ENCODE results near the gene SERPIND1.

SERPIND1 gene

GRCh38 chr22:20758688-20759087, 15.2 kb upstream of the SERPIND1 start:
- no peak for DNase-seq (ENCODE audit: low spot score)
- in situ Hi-C loops (cut with MboI; ENCODE audit: low sequenced_read_pairs, unreplicated experiment), result no loop called here
- TF ChIP-seq CTCF (IDR thresholded peaks at IDR 0.05; ENCODE audit: borderline replicate concordance, control extremely low read depth, extremely low read depth, insufficient read depth, missing control alignments), result no peak

- no peak for DNase-seq (ENCODE audit: low spot score)
- no peak for TF ChIP-seq CTCF (IDR thresholded peaks at IDR 0.05; ENCODE audit: borderline replicate concordance, control extremely low read depth, extremely low read depth, insufficient read depth, missing control alignments)
- in situ Hi-C loops (cut with MboI; ENCODE audit: low sequenced_read_pairs, unreplicated experiment), result no loop called here
Measured at GRCh38 chr22:20760084-20760483, 13.8 kb upstream of the SERPIND1 start.

- TF ChIP-seq CTCF (IDR thresholded peaks at IDR 0.05; ENCODE audit: borderline replicate concordance, control extremely low read depth, extremely low read depth, insufficient read depth, missing control alignments), result no peak
- in situ Hi-C loops (cut with MboI; ENCODE audit: low sequenced_read_pairs, unreplicated experiment), result no loop called here
- no peak for DNase-seq (ENCODE audit: low spot score)
Measured at GRCh38 chr22:20761536-20761935, 12.4 kb upstream of the SERPIND1 start.

GRCh38 chr22:20762233-20762796, 11.6 kb upstream of the SERPIND1 start:
- no peak for DNase-seq (ENCODE audit: low spot score)
- in situ Hi-C loops (cut with MboI; ENCODE audit: low sequenced_read_pairs, unreplicated experiment), result no loop called here
- TF ChIP-seq CTCF (IDR thresholded peaks at IDR 0.05; ENCODE audit: borderline replicate concordance, control extremely low read depth, extremely low read depth, insufficient read depth, missing control alignments), result no peak

GRCh38 chr22:20763630-20764470, 10.1 kb upstream of the SERPIND1 start:
- TF ChIP-seq CTCF (IDR thresholded peaks at IDR 0.05; ENCODE audit: borderline replicate concordance, control extremely low read depth, extremely low read depth, insufficient read depth, missing control alignments), result no peak
- in situ Hi-C loops (cut with MboI; ENCODE audit: low sequenced_read_pairs, unreplicated experiment), result no loop called here
- DNase-seq (ENCODE audit: low spot score), result no peak

- no peak for TF ChIP-seq CTCF (IDR thresholded peaks at IDR 0.05; ENCODE audit: borderline replicate concordance, control extremely low read depth, extremely low read depth, insufficient read depth, missing control alignments)
- DNase-seq (ENCODE audit: low spot score), result no peak
- in situ Hi-C loops (cut with MboI; ENCODE audit: low sequenced_read_pairs, unreplicated experiment), result no loop called here
Measured at GRCh38 chr22:20764471-20764720, 9.5 kb upstream of the SERPIND1 start.
